GM13976 (cell line): Measurements from ENCODE around the gene RPS6KA6.

Experiments used
- DNase-seq: peaks from one replicate; pipeline ENCODE4 v3.0.0; 2012; ENCODE audit warnings: low spot score
- CTCF ChIP-seq: IDR thresholded peaks from 2 replicates; pipeline ENCODE4 v1.5.1; 2012; ENCODE audit warnings: borderline replicate concordance, mild to moderate bottlenecking; ENCODE audit not compliant: insufficient read depth; ENCODE audit errors: extremely low read depth, missing control alignments, control extremely low read depth
- in situ Hi-C: fragments of 300-500 bp; cut with MboI; formaldehyde crosslinking; loops from one replicate; pipeline ENCODE4 v1.12.0; 2022; ENCODE audit warnings: low sequenced_read_pairs, mixed read lengths, inconsistent platforms; ENCODE audit not compliant: unreplicated experiment

RPS6KA6 gene

GRCh38 chrX:84170931-84171330, 17.1 kb downstream of the RPS6KA6 start:
- in situ Hi-C loops = no loop called here
- no peak for TF ChIP-seq CTCF
- no peak for DNase-seq

GRCh38 chrX:84168574-84168973, 19.4 kb downstream of the RPS6KA6 start:
- DNase-seq = no peak
- in situ Hi-C loops = no loop called here
- no peak for TF ChIP-seq CTCF

GRCh38 chrX:84168095-84168494, 19.9 kb downstream of the RPS6KA6 start:
- in situ Hi-C loops = no loop called here
- no peak for DNase-seq
- no peak for TF ChIP-seq CTCF

GRCh38 chrX:84165711-84166110, 22.3 kb downstream of the RPS6KA6 start:
- TF ChIP-seq CTCF = no peak
- DNase-seq = no peak
- in situ Hi-C loops = no loop called here

GRCh38 chrX:84162401-84162800, 25.6 kb downstream of the RPS6KA6 start:
- in situ Hi-C loops = no loop called here
- no peak for DNase-seq
- TF ChIP-seq CTCF = no peak

- in situ Hi-C loops = no loop called here
- TF ChIP-seq CTCF = no peak
- DNase-seq = no peak
Observed at GRCh38 chrX:84161641-84162040, 26.4 kb downstream of the RPS6KA6 start.

GRCh38 chrX:84160736-84161135, 27.3 kb downstream of the RPS6KA6 start:
- no peak for TF ChIP-seq CTCF
- DNase-seq = no peak
- in situ Hi-C loops = no loop called here
